ENCODE data around the gene ZW10. TPM values are rescaled to one million over a fixed set of nuclear protein-coding genes. Genes with fewer than 3 reads are reported as not detected.

Gene ZW10
- total RNA-seq, 1 experiment from 2014 or later: 26.0 TPM

GRCh38 chr11:113778111-113778910 lies 4.8 kb upstream of the ZW10 start:
- Mint-ChIP-seq H3K36me3 (ENCODE audit: insufficient read depth in 1 of 3, low read depth in 3 of 3) (no peaks in the 10 kb centered on the region), H3K27ac (no peak overlapping the region), H3K9me3 (no peaks in the 10 kb centered on the region; a peak in 2 of 5 replicates), H3K4me3 (no peak overlapping the region), H3K4me1 (no peaks in the 10 kb centered on the region), H3K27me3 (ENCODE audit: low read depth) (peaks cover 21% of the 10 kb centered on the region)
- no peak overlapping the region for H3K27ac ChIP-seq (ENCODE audit: insufficient read length, low read depth, low read length)
- H2BK5ac ChIP-seq (ENCODE audit: insufficient read length, low read length): no peak overlapping the region
- TF ChIP-seq CTCF (conservative IDR thresholded peaks at IDR 0.05): no peak
- H3K4me1 ChIP-seq (ENCODE audit: insufficient read depth, low read length): no peaks in the 10 kb centered on the region
- H3K9me3 ChIP-seq (ENCODE audit: control insufficient read depth, low read depth, low read length): no peaks in the 10 kb centered on the region
- 100% methylated on average over 1 of the region's 11 CpGs for WGBS (ENCODE audit: extremely low coverage, insufficient read length, low lambda C conversion rate)
- H4K20me1 ChIP-seq (ENCODE audit: control insufficient read depth, insufficient read depth, insufficient read length): no peaks in the 10 kb centered on the region
- no peak overlapping the region for H3T11ph ChIP-seq (ENCODE audit: low read length)
- no peak overlapping the region for H3K56ac ChIP-seq (ENCODE audit: insufficient read length, low read depth, low read length)
- H3K9ac ChIP-seq (ENCODE audit: extremely low read depth, insufficient read length, low read length): no peak overlapping the region
- H3K4me2 ChIP-seq (ENCODE audit: insufficient read depth, insufficient read length, low read length): no peak overlapping the region
- no peak for DNase-seq
- H3K23ac ChIP-seq (ENCODE audit: insufficient read length, low read depth, low read length): no peak overlapping the region
- H3K18ac ChIP-seq (ENCODE audit: insufficient read length, low read depth, low read length): no peak overlapping the region
- no peak overlapping the region for H2BK120ac ChIP-seq (ENCODE audit: low read depth, low read length, poor library complexity, severe bottlenecking)
- no peak overlapping the region for H2AFZ ChIP-seq (ENCODE audit: low read length)
- H2BK15ac ChIP-seq (ENCODE audit: low read depth, low read length): no peak overlapping the region
- H3K79me2 ChIP-seq (ENCODE audit: insufficient read depth, low read length): no peaks in the 10 kb centered on the region
- H3K4ac ChIP-seq (ENCODE audit: low read depth, low read length): no peak overlapping the region
- H3K27me3 ChIP-seq (ENCODE audit: insufficient read depth, low read length): no peaks in the 10 kb centered on the region
- no peak overlapping the region for H2AK5ac ChIP-seq (ENCODE audit: insufficient read length, low read length)
- no peak overlapping the region for H3K14ac ChIP-seq (ENCODE audit: insufficient read depth, low read length)
- H4K8ac ChIP-seq (replicated peaks; ENCODE audit: insufficient read length, low read depth, low read length): no peak overlapping the region
- H4K91ac ChIP-seq (ENCODE audit: insufficient read length, low read depth, low read length): no peak overlapping the region
- no peak overlapping the region for H2BK20ac ChIP-seq (ENCODE audit: low read depth, low read length, poor library complexity, severe bottlenecking)
- H4K5ac ChIP-seq (ENCODE audit: insufficient read length, low read depth, low read length): no peak overlapping the region
- no peaks in the 10 kb centered on the region for H3K79me1 ChIP-seq (ENCODE audit: insufficient read depth, low read depth, low read length, poor library complexity, severe bottlenecking)
- H3K23me2 ChIP-seq (ENCODE audit: insufficient read length, low read depth, low read length, poor library complexity, severe bottlenecking): no peaks in the 10 kb centered on the region
- no peak overlapping the region for H2BK12ac ChIP-seq (ENCODE audit: insufficient read length, low read depth, low read length)
